HG03025 (cell line): Measurements from ENCODE around the gene EPS8L1.
"Not testable (repeated sequence)": the region's sequence is repeated elsewhere in the genome, so short reads cannot be mapped to it uniquely, and the experiment has no call there.

Experiments
- ATAC-seq: cut with Tn5 transposase; IDR thresholded peaks from one replicate; pipeline ENCODE4 v1.9.1; 2021; ENCODE audit warnings: mild to moderate bottlenecking, moderate library complexity; ENCODE audit not compliant: unreplicated experiment, low FRiP score

Gene EPS8L1

DNA sequence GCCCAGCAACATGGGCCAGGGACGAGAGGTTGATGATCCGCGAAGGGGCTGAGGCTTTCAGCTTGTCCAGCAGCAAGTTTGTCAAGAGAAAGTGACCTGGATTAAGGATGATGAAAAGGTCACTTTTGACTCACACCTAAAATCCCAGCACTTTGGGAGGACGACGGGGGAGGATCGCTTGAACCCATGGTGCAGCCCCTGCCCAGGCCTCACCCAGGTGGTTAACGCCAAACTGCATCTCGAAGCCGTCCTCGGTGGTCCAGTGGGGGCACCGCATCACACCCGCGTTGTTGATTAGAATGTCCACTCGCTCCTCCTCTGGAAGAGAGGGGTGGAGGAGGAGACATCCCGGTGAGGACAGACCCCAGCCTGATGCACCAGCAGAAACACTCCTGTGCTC is 27.2 kb upstream of the EPS8L1 start:
- ATAC-seq, result no peak

DNA sequence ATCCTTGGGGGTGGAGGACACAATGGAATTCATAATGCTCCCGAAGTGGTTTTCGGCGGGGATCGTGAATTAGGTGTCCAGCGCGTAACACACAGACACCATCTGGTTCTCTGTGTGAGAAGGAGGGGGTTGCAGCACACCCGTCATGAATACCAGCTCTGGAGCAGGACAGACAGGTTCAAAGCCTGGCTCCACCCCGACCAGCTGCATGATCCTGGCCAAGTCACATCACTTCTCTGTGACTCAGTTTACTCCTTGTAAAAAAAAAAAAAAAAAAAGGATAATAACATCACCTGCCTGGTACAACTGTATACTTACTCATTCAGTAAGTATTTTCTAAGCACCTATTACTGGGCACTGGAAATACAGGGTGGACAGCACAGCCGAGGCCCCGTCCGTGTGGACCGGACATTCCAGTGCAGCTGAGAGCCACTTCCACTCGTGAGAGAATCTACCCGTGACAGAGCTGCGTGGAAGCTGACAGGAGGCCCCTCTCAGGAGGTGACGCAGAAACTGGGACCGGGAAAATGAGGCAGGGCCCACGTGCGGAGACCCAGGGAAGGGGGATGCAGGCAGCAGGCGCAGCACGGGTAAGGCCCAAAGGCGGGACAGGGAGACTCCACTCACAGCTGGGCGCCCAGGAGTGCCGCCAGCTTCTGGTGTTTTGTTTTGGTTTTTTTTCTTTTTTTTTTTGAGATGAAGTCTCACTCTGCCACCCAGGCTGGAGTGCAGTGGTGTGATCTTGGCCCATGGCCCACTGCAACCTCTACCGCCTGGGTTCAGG is 24.7 kb upstream of the EPS8L1 start:
- no peak for ATAC-seq

DNA sequence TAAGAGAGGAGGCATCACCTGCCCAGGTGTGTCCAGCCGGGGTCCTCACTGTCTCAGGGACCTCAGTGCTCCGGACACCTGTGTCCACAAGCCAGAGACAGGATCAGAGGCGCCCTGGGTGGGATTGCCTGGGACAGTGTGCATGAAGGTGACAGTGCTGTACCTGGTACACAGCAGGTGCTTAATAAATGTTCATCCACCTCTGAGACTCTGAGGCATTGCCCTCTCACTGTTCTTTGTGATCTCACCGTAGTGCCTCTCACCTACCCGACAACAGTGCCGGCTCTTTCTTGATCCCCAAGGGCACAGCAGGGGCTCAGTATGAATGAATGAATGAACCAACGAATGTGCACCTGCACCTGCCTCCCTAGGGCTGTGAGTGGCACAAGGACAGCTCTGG is 21.9 kb upstream of the EPS8L1 start:
- no peak for ATAC-seq

DNA sequence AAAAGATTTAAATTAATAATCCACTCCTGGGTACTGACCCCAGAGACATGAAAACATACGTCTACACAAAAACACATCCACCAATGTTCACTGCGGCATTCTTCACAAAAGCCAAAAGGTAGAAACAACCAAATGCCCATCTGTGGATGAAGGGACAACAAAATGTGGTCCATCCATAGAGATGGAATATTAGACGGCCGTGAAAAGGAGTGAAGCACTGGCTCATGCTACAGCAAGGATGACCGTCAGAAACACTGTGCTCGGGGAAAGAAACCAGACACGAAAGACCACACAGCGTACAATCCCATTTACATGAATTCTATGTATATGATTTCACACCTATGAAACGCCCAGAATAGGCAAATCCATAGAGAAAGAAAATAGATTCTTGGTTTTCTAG is 18.8 kb upstream of the EPS8L1 start:
- ATAC-seq, result no peak

DNA sequence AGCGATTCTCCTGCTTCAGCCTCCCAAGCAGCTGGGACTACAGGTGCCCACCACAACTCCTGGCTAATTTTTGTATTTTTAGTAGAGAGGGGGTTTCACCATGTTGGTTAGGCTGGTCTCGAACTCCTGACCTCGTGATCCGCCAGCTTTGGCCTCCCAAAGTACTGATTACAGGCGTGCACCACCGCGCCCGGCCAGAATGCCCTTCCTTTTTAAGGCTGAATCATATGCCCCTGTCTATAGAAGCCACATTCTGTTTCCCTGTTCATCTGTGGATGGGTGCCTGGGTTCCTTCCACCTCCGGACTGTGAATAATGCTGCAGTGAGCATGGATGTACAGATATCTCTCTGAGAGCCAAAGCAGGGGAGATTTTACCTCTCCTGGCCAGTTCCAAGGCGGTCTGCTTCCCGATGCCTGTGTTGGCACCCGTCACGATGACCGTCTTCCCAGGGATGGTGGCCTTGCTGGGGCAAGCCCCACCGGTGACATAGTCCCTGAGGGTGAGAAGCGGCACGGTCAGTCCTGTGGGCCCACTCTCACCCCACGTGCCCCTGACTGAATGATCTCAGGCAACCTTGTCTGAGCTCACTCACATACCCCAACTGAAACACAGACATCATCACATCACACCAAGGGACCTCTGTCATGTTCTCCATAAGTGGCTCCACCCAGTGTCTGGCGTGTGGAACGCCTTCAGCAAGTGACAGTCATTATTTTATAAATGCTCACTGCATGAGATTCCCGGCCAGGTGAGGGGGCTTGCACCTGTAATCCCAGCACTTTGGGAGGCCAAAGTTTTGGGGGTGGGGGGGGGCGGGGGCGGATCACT is 16.7 kb upstream of the EPS8L1 start:
- no peak for ATAC-seq

DNA sequence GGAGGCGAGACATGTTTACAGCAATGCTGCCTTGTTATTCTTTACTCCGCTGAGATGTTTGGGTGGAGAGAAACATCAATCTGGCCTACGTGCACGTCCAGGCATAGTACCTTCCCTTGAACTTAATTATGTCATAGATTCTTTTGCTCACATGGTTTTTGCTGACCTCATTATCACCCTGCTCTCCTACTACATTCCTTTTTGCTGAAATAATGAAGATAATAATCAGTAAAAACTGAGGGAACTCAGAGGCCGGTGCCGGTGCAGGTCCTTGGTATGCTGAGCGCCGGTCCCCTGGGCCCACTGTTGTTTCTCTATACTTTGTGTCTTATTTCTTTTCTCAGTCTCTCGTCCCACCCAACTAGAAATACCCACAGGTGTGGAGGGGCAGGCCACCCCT is 15.4 kb upstream of the EPS8L1 start:
- ATAC-seq, result not testable (repeated sequence)

DNA sequence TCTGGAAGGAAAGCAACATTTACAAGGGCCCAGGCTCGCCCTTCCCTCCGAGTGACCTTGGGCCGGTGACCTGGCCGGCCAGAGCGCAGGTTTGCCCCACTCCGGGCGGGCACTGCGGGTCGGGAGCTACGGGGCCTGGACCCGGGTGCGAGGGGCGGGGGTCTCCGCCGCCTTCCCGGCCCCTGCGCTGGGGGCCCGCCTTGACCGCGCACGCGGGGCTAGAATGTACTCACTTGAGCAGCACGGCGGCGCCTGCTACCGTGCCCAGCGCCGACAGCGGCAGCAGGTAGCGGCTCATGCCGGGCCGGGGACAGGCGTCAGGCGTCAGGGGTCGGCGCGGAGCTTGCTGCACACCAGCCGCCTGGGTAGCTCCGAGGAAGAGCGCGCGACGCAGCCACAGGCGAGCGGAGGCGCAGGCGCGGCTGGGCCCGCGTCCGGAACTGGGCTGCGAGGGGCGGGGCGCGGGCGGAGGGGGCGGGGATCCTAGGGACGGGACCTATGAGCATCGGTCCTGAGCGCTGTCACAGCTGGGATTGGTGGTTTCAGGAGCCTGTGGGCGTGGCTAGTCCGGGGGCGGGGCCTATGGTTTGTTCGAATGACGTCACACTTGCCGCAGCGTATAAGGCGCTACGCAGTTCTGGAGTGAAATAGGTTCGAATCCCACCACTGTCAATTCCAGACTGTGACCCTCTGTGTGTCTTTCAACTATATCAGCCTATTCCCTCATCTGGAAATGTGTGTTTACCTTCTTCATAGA is 12.8 kb upstream of the EPS8L1 start, which contains the start of gene RDH13:
Gene RDH13 (minus strand): TSS at position 414 of the 757 bp plus-strand sequence. CDS start 116 bp downstream, at position 298.
- no peak for ATAC-seq

DNA sequence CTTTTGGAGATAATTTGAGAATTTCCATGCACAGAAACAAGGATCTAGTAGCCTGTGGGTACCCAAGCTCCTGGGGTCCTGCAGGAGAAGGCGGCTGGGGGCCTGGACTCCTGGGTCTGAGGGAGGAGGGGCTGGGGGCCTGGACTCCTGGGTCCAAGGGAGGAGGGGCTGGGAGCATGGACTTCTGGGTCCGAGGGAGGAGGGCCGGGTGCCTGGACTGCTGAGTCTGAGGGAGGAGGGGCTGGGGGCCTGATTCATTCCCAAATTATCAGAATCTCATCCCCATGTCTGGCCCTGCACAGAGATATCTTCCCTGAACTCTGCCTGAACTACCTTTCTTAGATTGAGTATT is 12.2 kb upstream of the EPS8L1 start:
- no peak for ATAC-seq

DNA sequence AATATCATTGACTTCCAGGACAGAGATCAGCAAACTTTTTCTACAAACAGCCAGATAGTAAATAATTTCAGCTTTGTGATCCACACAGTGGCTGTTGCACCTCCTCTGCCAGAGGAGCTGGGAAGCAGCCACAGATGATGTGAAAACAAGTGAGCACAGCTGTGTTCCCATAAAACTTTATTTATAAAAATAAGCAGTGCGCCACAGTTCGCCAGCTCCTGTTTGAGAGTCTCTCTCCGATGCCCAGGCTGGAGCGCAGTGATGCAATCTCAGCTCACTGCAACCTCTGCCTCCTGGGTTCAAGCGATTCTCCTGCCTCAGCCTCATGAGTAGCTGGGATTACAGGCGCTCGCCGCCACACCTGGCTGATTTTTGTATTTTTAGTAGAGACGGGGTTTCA is 10.2 kb upstream of the EPS8L1 start:
- not testable (repeated sequence) for ATAC-seq

DNA sequence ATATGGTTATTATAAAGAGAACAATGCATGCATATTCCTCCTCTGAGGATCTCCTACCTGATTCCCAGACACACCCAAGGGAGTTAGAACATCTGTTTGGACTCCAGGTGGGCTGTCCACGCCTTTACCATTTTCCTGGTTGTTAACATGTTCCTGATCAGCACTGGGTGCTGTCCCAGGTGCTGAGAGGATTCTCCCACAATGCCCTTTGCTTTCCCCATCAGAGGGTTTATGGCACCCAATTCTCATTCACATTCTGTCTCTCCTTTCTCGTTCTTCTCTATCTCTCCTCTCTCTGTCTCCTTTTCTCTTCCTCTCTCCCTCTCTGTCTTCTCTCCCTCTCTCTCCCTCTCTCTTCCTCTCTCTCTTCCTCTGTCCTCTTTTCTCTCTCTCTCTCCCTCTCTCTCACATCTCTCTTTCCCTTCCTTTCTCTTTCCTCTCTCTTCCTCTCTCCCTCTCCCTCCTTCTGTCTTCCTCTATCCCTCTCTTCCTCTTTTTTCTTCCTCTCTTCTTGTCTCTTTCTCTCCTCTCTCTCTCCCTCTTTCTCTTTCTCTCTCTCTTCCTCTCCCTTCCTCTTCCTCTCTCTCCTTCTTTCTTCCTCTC is 9.5 kb upstream of the EPS8L1 start:
- no peak for ATAC-seq

DNA sequence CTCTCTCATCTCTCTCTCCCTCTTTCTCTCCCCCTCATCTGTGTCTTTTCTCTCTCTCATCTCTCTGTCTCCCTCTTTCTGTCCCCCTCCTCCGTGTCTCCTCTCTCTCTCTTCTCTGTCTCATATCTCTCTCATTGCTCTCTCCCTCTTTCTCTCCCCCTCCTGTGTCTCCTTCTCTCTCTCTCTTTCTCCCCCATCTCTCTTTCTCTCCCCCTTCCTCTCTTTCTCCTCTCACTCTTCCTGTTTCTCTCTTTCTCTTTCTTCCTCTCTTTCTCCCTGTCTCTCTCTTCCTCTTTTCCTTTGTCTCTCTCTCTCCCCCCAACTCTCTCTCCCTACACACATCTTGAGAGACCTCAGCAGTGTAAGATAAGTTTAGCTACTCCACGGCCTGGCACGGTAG is 7.8 kb upstream of the EPS8L1 start:
- no peak for ATAC-seq

DNA sequence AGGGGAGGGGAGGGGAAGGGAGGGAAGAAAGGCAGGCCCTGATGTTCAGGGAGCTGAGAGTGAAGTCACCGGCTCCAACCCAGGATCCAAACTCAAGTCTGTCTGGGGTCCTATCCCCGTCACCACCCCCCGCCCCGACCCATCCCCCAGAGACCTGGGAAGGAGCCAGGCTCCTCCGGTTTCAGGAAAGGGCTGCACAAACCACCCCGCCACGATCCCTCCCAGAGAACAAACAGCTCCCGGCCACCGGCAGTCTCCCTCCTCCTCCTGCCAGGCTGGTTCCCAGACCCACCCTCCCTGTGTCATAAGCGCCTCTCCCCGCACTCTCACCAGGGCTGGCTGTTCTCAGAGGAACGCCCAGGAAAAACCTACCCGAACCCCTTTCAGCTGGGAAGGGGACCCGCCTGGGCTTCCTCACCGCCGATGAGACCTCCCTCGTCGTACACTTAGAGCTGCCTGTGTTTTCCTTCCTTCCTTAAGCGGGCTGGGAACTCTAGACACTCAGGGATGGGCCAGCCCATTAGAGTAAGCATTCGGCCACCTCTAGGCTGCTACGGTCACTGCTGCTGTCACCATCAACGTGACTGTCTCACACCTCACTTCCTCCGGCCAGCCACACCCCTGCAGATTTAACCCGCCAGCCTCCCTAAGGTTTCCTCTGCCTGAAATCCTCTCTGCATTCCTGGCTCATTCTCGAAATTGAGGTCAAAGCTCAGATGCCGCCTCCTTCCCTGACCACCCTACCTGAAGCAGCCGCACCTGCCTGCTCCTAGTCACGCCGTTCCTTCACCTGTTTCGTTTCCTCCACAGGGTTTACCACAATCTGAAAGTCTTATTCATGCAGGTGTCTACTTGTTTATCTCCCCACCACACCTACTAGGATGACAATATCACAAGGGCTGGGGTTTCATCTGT is 6.5 kb upstream of the EPS8L1 start:
- ATAC-seq, result no peak

DNA sequence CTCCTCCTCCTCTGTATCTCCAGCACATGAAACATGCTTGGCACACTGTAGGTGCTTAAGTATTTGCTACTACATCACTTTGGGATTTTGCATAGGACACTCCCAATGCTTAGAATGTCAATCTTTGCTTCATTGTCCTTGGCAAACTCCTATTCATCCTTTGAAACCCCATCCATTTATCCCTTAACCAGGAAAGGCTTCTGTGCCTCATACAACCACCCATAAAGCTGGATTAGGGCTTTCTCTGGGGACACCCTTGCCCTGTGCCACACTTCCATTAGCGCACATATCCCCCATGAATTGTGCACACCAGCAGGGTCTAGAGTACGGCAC is 5.8 kb upstream of the EPS8L1 start:
- ATAC-seq, result no peak

DNA sequence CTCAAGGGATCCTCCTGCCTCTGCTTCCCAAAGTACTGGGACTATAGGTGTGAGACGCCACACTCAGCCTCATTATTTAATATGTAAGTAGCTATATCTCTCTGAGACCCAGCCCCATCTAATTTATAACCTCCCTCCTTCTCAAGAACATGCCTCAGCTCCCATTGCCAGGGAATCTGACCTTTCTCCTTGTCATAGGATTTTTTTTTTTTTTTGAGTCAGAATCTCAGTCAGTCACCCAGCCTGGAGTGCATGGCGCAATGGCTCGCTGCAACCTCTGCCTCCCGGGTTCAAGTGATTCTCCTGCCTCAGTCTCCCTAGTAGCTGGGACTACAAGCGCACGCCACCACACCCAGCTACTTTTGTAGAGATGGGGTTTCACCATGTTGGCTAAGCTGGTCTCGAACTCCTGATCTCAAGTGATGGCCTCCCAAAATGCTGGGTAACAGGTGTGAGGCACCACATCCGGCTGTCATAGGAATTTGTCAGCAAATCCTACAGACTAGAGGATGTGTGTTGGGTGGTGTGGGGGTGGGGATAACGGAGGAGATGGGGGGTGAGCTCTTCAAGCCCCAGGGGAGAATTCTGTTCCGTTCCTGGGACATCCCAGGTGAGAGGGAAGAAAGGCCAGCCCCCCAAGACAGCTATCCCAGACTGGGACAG is 5.1 kb upstream of the EPS8L1 start:
- no peak for ATAC-seq

DNA sequence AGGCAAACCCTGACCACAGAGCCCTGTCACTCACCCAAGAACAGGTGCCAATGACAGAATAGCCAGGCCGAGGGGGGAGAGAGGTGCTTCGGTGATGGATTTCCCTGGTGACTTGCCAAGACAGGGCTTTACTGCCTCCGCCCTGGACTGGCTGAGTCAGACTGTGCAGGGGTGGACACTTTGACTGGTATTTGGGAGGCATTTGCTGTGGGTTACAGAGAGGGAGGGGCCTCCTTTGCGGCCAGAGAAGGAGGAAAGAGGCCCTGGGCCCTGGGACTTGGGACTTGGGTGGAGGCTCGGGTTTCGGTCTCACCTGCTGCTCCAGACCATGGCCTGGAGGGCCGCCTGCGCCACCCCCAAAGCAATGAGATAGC is 4.6 kb upstream of the EPS8L1 start:
- no peak for ATAC-seq

DNA sequence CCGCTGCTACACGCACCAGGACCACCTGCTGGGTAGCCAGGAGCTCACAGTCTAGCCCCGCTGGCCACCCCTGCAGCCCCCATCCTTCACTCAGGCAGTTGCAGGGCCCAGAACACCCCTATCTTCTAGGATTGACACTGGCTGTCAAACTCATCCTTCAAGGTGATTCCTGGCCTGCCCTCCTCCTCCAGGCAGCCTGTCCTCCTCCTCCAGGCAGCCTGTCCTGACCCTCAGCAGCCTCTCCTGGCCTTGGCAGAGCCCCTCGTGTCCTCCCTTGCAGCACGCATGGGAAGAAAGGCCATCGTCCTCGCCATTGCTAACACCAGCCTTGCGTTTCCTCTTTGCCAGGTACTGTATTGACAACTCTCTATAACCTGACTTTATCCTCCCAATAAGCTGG is 3.8 kb upstream of the EPS8L1 start:
- no peak for ATAC-seq

DNA sequence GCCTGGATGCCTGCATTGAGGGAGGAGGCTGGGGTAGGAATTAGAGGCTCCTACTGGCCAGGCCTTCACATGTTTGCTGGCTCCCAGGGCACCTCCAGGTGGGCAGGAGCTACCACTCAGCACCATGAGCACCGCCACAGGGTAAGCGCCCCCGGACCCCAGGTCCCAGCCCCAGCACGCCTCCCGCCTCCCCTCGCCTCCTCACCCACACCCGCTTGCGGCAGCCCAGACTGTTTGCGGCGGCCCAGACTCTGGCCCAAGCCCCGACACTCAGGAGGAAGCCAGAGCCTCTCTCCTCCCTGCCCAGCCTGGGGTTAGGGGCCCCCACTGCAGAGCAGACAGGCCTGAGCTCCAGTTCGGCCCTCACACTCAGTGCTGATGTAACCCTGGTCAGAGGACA is 652 bp downstream of the EPS8L1 start:
- ATAC-seq, result no peak

DNA sequence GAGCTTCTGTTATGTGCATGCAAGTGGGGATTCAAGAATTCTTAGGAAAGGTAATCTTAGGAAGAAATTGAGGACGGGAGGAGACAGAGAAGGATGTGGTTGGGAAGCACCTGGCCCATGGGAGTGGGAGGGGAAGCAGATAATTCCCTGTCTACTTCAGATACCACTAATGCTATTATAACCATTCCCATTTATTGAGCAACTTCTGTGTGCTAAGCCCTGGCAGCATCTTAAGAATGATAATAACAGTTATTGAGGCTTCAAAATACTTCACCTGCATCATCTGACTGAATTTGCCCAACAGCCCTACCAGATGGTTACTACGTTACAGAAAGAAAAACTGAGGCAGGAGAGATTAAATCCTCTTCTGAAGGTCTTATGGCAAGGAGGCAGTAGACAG is 1.4 kb downstream of the EPS8L1 start:
- ATAC-seq, result no peak

DNA sequence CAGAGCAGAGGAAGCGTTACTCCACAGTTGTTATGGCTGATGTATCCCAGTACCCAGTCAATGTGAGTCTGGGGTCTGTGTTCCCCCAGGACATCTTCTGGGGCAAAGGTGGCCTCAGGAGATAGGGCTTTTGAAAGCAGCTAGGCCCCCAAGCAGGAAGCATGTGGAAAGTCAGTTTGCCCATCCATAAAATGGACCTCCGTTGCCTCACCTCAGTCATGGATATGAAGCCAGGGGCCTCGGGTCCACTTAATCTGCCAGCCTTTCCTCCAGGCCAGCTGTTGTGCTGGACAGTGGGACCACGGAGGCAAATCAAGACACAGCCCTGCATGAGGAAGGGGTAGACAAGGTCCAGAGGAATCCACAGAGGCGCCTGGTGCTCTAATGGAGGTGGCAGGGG is 3.3 kb downstream of the EPS8L1 start:
- no peak for ATAC-seq
